ENCODE data around the gene LGALS3BP. TPM values are rescaled to one million over a fixed set of nuclear protein-coding genes. Genes with fewer than 3 reads are reported as not detected.

LGALS3BP gene
- total RNA-seq, 1 experiment from 2014 or later = 57.9 TPM

GRCh38 chr17:78991906-78992532 is 12.3 kb upstream of the LGALS3BP start:
- CTCF ChIA-PET = no interaction called here
- TF ChIP-seq MYBL2 (CRISPR knock-in tag; IDR thresholded peaks at IDR 0.05) = no peak
- no peak for TF ChIP-seq JAZF1 (CRISPR knock-in tag; IDR thresholded peaks at IDR 0.05)
- no peak for TF ChIP-seq TEAD4 (CRISPR knock-in tag; IDR thresholded peaks at IDR 0.05)
- no peak for TF ChIP-seq ETV6 (CRISPR knock-in tag; IDR thresholded peaks at IDR 0.05)
- TF ChIP-seq ZNF232 (CRISPR knock-in tag; IDR thresholded peaks at IDR 0.05) = no peak
- TF ChIP-seq CDX4 (CRISPR knock-in tag; IDR thresholded peaks at IDR 0.05; ENCODE audit: borderline replicate concordance) = no peak
- no peak for TF ChIP-seq ZNF512 (CRISPR knock-in tag; IDR thresholded peaks at IDR 0.05; ENCODE audit: borderline replicate concordance)
- no peak for TF ChIP-seq AFF4 (CRISPR knock-in tag; IDR thresholded peaks at IDR 0.05; ENCODE audit: borderline replicate concordance)
- TF ChIP-seq NR2C2 (CRISPR knock-in tag; IDR thresholded peaks at IDR 0.05) = no peak
- no peaks in the 10 kb centered on the region for H3K9me3 Mint-ChIP-seq
- peaks cover 3% of the 10 kb centered on the region; the same call in 1 of the 2 replicates for H3K27me3 Mint-ChIP-seq (ENCODE audit: low read depth)
- ATAC-seq (no peak), DNase-seq (ENCODE audit: low spot score) (no peak)
- POLR2A ChIA-PET = no interaction called here
- H3K4me3 Mint-ChIP-seq = no peak overlapping the region
- peaks cover 22% of the 10 kb centered on the region for H3K36me3 Mint-ChIP-seq
- no peak overlapping the region for H3K27ac Mint-ChIP-seq
- H3K4me1 Mint-ChIP-seq = peaks cover 2% of the 10 kb centered on the region

- ATAC-seq (no peak), DNase-seq (ENCODE audit: low spot score) (no peak)
- Mint-ChIP-seq H3K27ac (no peak overlapping the region), H3K9me3 (no peaks in the 10 kb centered on the region), H3K4me1 (peaks cover 11% of the 10 kb centered on the region), H3K36me3 (peaks cover 17% of the 10 kb centered on the region), H3K27me3 (ENCODE audit: low read depth) (no peaks in the 10 kb centered on the region; the same call in 1 of the 2 replicates), H3K4me3 (no peak overlapping the region)
- CTCF ChIA-PET = interaction anchor here (1.2 kb wide), 2 partner anchors 37 to 54 kb away, joined by 4 read pairs; no protein-coding TSS in a partner anchor
- POLR2A ChIA-PET = no interaction called here
- TF ChIP-seq ARID4B (CRISPR knock-in tag; IDR thresholded peaks at IDR 0.05; ENCODE audit: borderline replicate concordance) = no peak
- no peak for TF ChIP-seq ZNF281 (CRISPR knock-in tag; IDR thresholded peaks at IDR 0.05)
- TF ChIP-seq AR (CRISPR knock-in tag; IDR thresholded peaks at IDR 0.05) = no peak
- TF ChIP-seq FOXP1 (CRISPR knock-in tag; IDR thresholded peaks at IDR 0.05; ENCODE audit: borderline replicate concordance) = no peak
- TF ChIP-seq USF1 (CRISPR knock-in tag; IDR thresholded peaks at IDR 0.05) = no peak
- TF ChIP-seq EMX1 (CRISPR knock-in tag; IDR thresholded peaks at IDR 0.05) = no peak
Observed at GRCh38 chr17:78991017-78991738, 11.5 kb upstream of the LGALS3BP start.

All from WTC11 (cell line).